ENCODE data around the gene KCNIP3. TPM values are rescaled to one million over a fixed set of nuclear protein-coding genes. Genes with fewer than 3 reads are reported as not detected.

The KCNIP3 gene
- total and polyA plus RNA-seq, 2 donors (not counting 1 experiment from before 2014, with no cell fraction given), result not detected

GRCh38 chr2:95278637-95279225, 18.4 kb upstream of the KCNIP3 start:
- no peaks in the 10 kb centered on the region for H3K79me2 ChIP-seq (ENCODE audit: control insufficient read depth, insufficient read depth, low read length)
- H3K36me3 ChIP-seq (replicated peaks in 1 of 2; ENCODE audit: control extremely low read depth in 1 of 2, control insufficient read depth in 1 of 2, extremely low read depth in 1 of 2, insufficient read depth in 2 of 2, low read length in 1 of 2), result no peaks in the 10 kb centered on the region
- no peak overlapping the region for H3K4me3 Mint-ChIP-seq
- H3K9me3 Mint-ChIP-seq (ENCODE audit: insufficient read depth), result no peaks in the 10 kb centered on the region
- no peak overlapping the region for H3K4me3 ChIP-seq (ENCODE audit: control extremely low read depth in 1 of 5, extremely low read depth in 1 of 5, insufficient read depth in 1 of 5, low read depth in 2 of 5, low read length in 4 of 5)
- DNase-seq (no peak), ATAC-seq (ENCODE audit: low read depth) (no peak)
- H3K27me3 ChIP-seq (replicated peaks in 1 of 4; ENCODE audit: control extremely low read depth in 1 of 4, control insufficient read depth in 3 of 4, insufficient read depth in 4 of 4, low read length in 3 of 4), result no peaks in the 10 kb centered on the region
- no peaks in the 10 kb centered on the region for H3K4me1 ChIP-seq (ENCODE audit: control insufficient read depth in 2 of 2, insufficient read depth in 2 of 2, low read length in 2 of 2)
- no peaks in the 10 kb centered on the region for H4K20me1 ChIP-seq (ENCODE audit: control insufficient read depth, insufficient read depth, low read length, poor library complexity, severe bottlenecking)
- no peaks in the 10 kb centered on the region for H3K4me1 Mint-ChIP-seq
- TF ChIP-seq EZH2 (IDR thresholded peaks at IDR 0.05; ENCODE audit: borderline replicate concordance, insufficient read depth, low read depth, low read length, poor library complexity, severe bottlenecking), result no peak
- no peak for TF ChIP-seq CTCF (IDR thresholded peaks at IDR 0.05)
- intact Hi-C loops (cut with micrococcal nuclease), result no loop called here
- no peak overlapping the region for H3K9ac ChIP-seq (ENCODE audit: low read length)
- 93% methylated on average over 11 of the region's 12 CpGs for WGBS (ENCODE audit: insufficient coverage)
- peaks cover 0 to 4% (median 0%) of the 10 kb centered on the region in 3 donors for H3K9me3 ChIP-seq (ENCODE audit: control extremely low read depth in 1 of 3, control insufficient read depth in 2 of 3, insufficient read depth in 1 of 3, low read length in 2 of 3)
- H3K4me2 ChIP-seq (replicated peaks; ENCODE audit: low read depth, low read length, poor library complexity, severe bottlenecking), result no peak overlapping the region
- H3K27ac Mint-ChIP-seq, result no peak overlapping the region
- no peak overlapping the region for H3K27ac ChIP-seq (ENCODE audit: low read length in 2 of 2)
- POLR2A ChIA-PET, result no interaction called here
- H3K27me3 Mint-ChIP-seq, result no peaks in the 10 kb centered on the region
- no peak overlapping the region for H2AFZ ChIP-seq (ENCODE audit: insufficient read depth, low read depth, low read length, poor library complexity, severe bottlenecking)
- CTCF ChIA-PET, result interaction anchor here (0.6 kb wide), 1 partner anchor 17 kb away, joined by 3 read pairs; no protein-coding TSS in a partner anchor

GRCh38 chr2:95279435-95280035, 17.6 kb upstream of the KCNIP3 start:
- Mint-ChIP-seq H3K27ac (no peak overlapping the region), H3K4me3 (no peak overlapping the region), H3K9me3 (ENCODE audit: insufficient read depth) (no peaks in the 10 kb centered on the region), H3K4me1 (no peaks in the 10 kb centered on the region), H3K27me3 (no peaks in the 10 kb centered on the region)
- Histone ChIP-seq H2AFZ (ENCODE audit: insufficient read depth, low read depth, low read length, poor library complexity, severe bottlenecking) (no peak overlapping the region), H4K20me1 (ENCODE audit: control insufficient read depth, insufficient read depth, low read length, poor library complexity, severe bottlenecking) (no peaks in the 10 kb centered on the region), H3K4me2 (replicated peaks; ENCODE audit: low read depth, low read length, poor library complexity, severe bottlenecking) (no peak overlapping the region), H3K4me1 (ENCODE audit: control insufficient read depth in 2 of 2, insufficient read depth in 2 of 2, low read length in 2 of 2) (no peaks in the 10 kb centered on the region), H3K27ac (ENCODE audit: low read length in 2 of 2) (no peak overlapping the region), H3K9ac (ENCODE audit: low read length) (no peak overlapping the region), H3K9me3 (ENCODE audit: control extremely low read depth in 1 of 3, control insufficient read depth in 2 of 3, insufficient read depth in 1 of 3, low read length in 2 of 3) (peaks cover 0 to 4% (median 0%) of the 10 kb centered on the region in 3 donors), H3K36me3 (replicated peaks in 1 of 2; ENCODE audit: control extremely low read depth in 1 of 2, control insufficient read depth in 1 of 2, extremely low read depth in 1 of 2, insufficient read depth in 2 of 2, low read length in 1 of 2) (no peaks in the 10 kb centered on the region), H3K79me2 (ENCODE audit: control insufficient read depth, insufficient read depth, low read length) (no peaks in the 10 kb centered on the region), H3K4me3 (ENCODE audit: control extremely low read depth in 1 of 5, extremely low read depth in 1 of 5, insufficient read depth in 1 of 5, low read depth in 2 of 5, low read length in 4 of 5) (no peak overlapping the region), H3K27me3 (replicated peaks in 1 of 4; ENCODE audit: control extremely low read depth in 1 of 4, control insufficient read depth in 3 of 4, insufficient read depth in 4 of 4, low read length in 3 of 4) (no peaks in the 10 kb centered on the region)
- intact Hi-C loops (cut with micrococcal nuclease), result no loop called here
- no peak for ATAC-seq (ENCODE audit: low read depth)
- ChIA-PET CTCF (interaction anchor here (0.6 kb wide), 1 partner anchor 16 kb away, joined by 3 read pairs; no protein-coding TSS in a partner anchor), POLR2A (no interaction called here)
- no peak for DNase-seq
- TF ChIP-seq CTCF (IDR thresholded peaks at IDR 0.05) (no peak), EZH2 (IDR thresholded peaks at IDR 0.05; ENCODE audit: borderline replicate concordance, insufficient read depth, low read depth, low read length, poor library complexity, severe bottlenecking) (no peak)
- WGBS (ENCODE audit: insufficient coverage), result 97% methylated on average over 17 of the region's 19 CpGs

All from B cell (primary cell).